Right hindlimb (tissue), 1 donor: Measurements from ENCODE around the gene LY6G6F.

ENCODE experiments used
- DNase-seq: peaks from one replicate; pipeline ENCODE4 v3.0.0-alpha.2; 2018

LY6G6F gene

GRCh38 chr6:31742894-31743293 lies 36.2 kb downstream of the LY6G6F start:
- DNase-seq = no peak

DNA sequence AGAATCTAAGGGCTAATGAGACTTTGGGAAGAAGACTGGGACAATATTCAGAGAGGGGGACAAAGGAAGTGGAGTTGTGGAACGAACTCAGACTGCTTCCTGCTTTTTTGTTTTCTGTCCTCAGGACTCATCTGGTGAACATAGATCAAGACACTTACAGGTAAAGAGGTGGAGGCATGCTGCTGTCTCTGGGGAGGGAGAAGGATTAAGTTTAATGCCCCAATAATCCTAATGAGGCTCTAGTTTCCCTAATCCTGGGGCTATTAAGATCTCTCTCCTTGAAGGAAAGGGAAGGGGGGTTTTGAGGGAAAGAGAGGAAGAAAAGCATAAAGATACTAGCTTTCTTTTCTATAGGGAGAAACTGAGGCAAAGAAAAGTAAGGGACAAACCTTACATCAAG lies 37.8 kb downstream of the LY6G6F start:
- DNase-seq = no peak

GRCh38 chr6:31749301-31750036 lies 42.8 kb downstream of the LY6G6F start:
- no peak for DNase-seq

- DNase-seq = no peak
These were observed 43.9 kb downstream of the LY6G6F start for GRCh38 chr6:31750411-31751022.

GRCh38 chr6:31752739-31753319 lies 46.2 kb downstream of the LY6G6F start:
- no peak for DNase-seq

DNA sequence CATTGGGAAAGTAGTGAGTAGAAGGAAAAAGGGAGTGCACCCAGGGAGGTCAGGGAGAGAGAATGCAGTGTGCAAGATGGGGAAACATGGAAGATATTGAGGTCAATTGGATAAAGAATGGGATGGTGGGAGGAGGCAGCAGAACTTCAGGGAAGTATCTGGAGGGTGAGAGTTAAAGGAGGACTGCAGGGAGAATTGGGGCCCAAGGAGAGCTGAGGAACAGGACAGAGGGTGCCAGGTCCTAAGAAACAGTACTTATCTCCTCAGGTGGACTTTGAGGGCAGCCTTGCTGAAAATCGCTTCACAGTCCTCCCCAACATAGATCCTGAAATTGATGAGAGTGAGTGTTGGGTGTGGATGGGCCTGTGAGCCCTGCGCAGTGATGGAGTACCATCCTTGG lies 51.6 kb downstream of the LY6G6F start:
- DNase-seq = no peak
